GM23248 (cell line): ENCODE data around the gene AGAP1. TPM values are rescaled to one million over a fixed set of nuclear protein-coding genes. Genes with fewer than 3 reads are reported as not detected.
A peak's percentile ranks its signal among the peaks of the same experiment; 100 is the strongest.

Source experiments
- DNase-seq: peaks from one replicate; pipeline ENCODE4 v3.0.0-alpha.2; 2015
- H2AFZ ChIP-seq: fragments of 200-600 bp; sonication (generic); 2 replicates; pipeline ENCODE4 v1.6.1; 2016; ENCODE audit warnings: antibody characterized with exemption
- H3F3A ChIP-seq: fragments of 200-600 bp; sonication (generic); 2 replicates; pipeline ENCODE4 v1.6.1; 2016; ENCODE audit warnings: mild to moderate bottlenecking, antibody characterized with exemption, mixed run types; ENCODE audit not compliant: insufficient read depth
- H3K27ac ChIP-seq: fragments of 200-600 bp; sonication (generic); 2 replicates; pipeline ENCODE4 v1.5.1; 2016; ENCODE audit warnings: mild to moderate bottlenecking
- H3K27me3 ChIP-seq: fragments of 200-600 bp; sonication (generic); replicated peaks from 2 replicates; pipeline ENCODE4 v1.6.1; 2016; ENCODE audit warnings: mild to moderate bottlenecking; ENCODE audit not compliant: insufficient read depth
- H3K36me3 ChIP-seq: fragments of 200-600 bp; sonication (generic); 2 replicates; pipeline ENCODE4 v1.6.1; 2016; ENCODE audit warnings: low read depth, mild to moderate bottlenecking
- H3K4me1 ChIP-seq: fragments of 200-600 bp; sonication (generic); 2 replicates; pipeline ENCODE4 v1.6.1; 2016; ENCODE audit warnings: mild to moderate bottlenecking; ENCODE audit not compliant: insufficient read depth
- H3K4me2 ChIP-seq: fragments of 200-600 bp; sonication (generic); one replicate; pipeline ENCODE4 v1.6.1; 2016; ENCODE audit warnings: mild to moderate bottlenecking; ENCODE audit not compliant: unreplicated experiment
- H3K4me3 ChIP-seq: fragments of 200-600 bp; sonication (generic); 2 replicates; pipeline ENCODE4 v1.5.1; 2016; ENCODE audit warnings: mild to moderate bottlenecking
- H3K79me2 ChIP-seq: fragments of 200-600 bp; sonication (generic); 2 replicates; pipeline ENCODE4 v1.6.1; 2016; ENCODE audit warnings: mild to moderate bottlenecking; ENCODE audit not compliant: insufficient read depth
- H3K9ac ChIP-seq: fragments of 200-600 bp; sonication (generic); 2 replicates; pipeline ENCODE4 v1.6.1; 2016; ENCODE audit warnings: mild to moderate bottlenecking
- H3K9me2 ChIP-seq: fragments of 200-600 bp; sonication (generic); 2 replicates; pipeline ENCODE4 v1.6.1; 2016; ENCODE audit warnings: mixed run types, mild to moderate bottlenecking, moderate library complexity; ENCODE audit not compliant: insufficient read depth
- H3K9me3 ChIP-seq: fragments of 200-600 bp; sonication (generic); one replicate; pipeline ENCODE4 v1.6.1; 2017; ENCODE audit warnings: low read depth
- H4K20me1 ChIP-seq: fragments of 200-600 bp; sonication (generic); 2 replicates; pipeline ENCODE4 v1.6.0; 2016; ENCODE audit not compliant: insufficient read depth
- EZH2 ChIP-seq: fragments of 200-600 bp; sonication (generic); IDR thresholded peaks from 2 replicates; pipeline ENCODE4 v1.6.1; 2018; ENCODE audit warnings: antibody characterized with exemption, mild to moderate bottlenecking; ENCODE audit not compliant: insufficient read depth, poor library complexity, severe bottlenecking
- EZH2phosphoT487 ChIP-seq: fragments of 200-600 bp; sonication (generic); IDR thresholded peaks from 2 replicates; pipeline ENCODE4 v1.6.1; 2018; ENCODE audit warnings: antibody characterized with exemption, moderate library complexity, mild to moderate bottlenecking, low read depth; ENCODE audit not compliant: insufficient read depth
- WGBS, 2 experiments: methylation state at CpG; one replicate each; pipeline ENCODE4 v1.1.6; 2015 to 2017; ENCODE audit warnings: low lambda C conversion rate in 2 of 2, low coverage in 1 of 2; ENCODE audit errors: missing lambda C conversion rate in 2 of 2; 5-methylcytosine and 5-hydroxymethylcytosine counted together
- in situ Hi-C: fragments of 300-500 bp; cut with MboI; formaldehyde crosslinking; loops from 2 replicates; pipeline ENCODE4 v1.15.0; 2020
- polyA plus RNA-seq: library from polyadenylated mRNA; unstranded; fragments of >200 nt; fragmentation: Nextera tagmentation; extraction: Ambion mirVana; gene quantifications from 2 replicates; pipeline ENCODE4 v1.2.1, GENCODE V29; 2016
- total RNA-seq: library from RNA; depleted of rRNA; stranded (reverse); fragments of >200 nt; shearing (Covaris generic); gene quantifications from 2 replicates; pipeline ENCODE4 v1.2.3, GENCODE V29; 2014

The AGAP1 gene
- total and polyA plus RNA-seq, 2 experiments from 2014 or later = 2.2 to 9.9 TPM

DNA sequence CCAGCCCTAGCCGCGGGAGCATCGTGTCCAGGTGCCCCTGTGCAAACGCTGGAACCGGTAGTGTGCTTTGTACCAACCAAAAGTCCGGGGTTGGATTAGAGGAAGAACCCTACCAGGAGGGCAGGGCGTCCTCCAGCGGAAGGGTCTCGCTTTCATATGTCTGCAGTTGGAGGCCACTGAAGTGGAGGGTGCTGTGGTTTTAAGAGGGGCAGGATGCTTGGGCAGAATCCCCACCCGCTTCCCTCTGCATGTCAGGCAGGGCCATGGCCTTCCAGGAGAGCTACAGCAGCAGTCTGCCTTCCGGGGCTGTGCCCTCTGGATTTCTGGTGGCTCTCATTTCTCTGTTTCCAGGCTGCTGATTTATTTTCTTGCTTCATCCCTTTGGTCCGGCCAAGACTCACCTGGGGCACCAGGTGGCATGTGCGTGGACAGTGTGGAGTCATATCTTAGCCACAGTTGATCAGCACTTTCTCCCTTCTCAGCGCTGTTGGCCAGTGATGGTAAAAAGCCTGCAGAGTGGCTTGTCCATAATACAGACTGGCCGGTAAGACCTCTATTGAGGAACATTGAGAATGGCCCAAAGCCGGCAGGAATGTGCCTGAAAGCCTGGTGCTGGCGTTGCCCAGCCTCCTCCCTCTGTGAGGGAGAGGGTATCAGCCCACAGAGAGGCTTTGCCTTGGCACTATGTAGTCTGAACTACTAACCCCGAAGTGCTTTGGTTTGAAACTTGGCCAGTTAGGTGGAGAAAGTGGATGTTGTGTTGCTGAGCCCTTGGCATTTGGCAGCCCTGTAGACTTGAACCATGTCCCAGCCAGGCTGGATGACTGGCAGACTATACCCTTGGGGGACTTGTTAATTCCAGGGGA lies 1.8 kb downstream of the AGAP1 start:
- H3K4me1 ChIP-seq = peaks cover 18% of the 10 kb centered on the region
- H3K9ac ChIP-seq = peak overlapping the region; percentile 72

DNA sequence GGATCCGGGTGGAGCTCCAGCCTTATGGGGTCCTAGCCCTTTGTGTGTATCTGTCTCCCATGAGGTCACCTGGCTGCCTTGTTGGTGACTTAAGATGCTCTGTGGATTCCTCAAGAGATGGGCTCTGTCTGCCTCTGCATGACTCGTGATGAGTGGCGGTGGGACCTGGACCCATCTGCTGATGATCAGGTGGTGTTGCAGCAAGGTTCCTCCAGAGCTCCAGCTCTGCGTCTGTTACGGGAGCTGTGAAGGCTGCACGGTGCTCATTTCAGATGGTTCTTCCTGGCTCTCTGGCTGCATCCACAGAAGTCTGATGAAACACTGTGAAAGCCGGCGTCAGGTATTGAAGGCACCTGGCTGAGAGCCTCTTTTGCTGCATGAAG lies 2.4 kb downstream of the AGAP1 start:
- peak overlapping the region; percentile 80 for H3K4me3 ChIP-seq
- H3K79me2 ChIP-seq = peaks cover 67% of the 10 kb centered on the region
- H3K4me2 ChIP-seq = peak overlapping the region; percentile 84
- DNase-seq = peak; percentile 71
- peaks cover 10% of the 10 kb centered on the region for H3F3A ChIP-seq
- H3K36me3 ChIP-seq = no peaks in the 10 kb centered on the region
- H4K20me1 ChIP-seq = 0 out of 2 replicates have a peak, but pooled peaks cover 9% of the 10 kb centered on the region
- H3K4me1 ChIP-seq = peaks cover 24% of the 10 kb centered on the region
- H3K27ac ChIP-seq = no peak overlapping the region
- H3K27me3 ChIP-seq = no peaks in the 10 kb centered on the region
- H2AFZ ChIP-seq = no peak overlapping the region
- H3K9ac ChIP-seq = no peak overlapping the region
- no peaks in the 10 kb centered on the region for H3K9me2 ChIP-seq
- in situ Hi-C loops = no loop called here
- H3K9me3 ChIP-seq = no peaks in the 10 kb centered on the region
- WGBS, 2 experiments = 78 to 89% methylated on average over 8 of the region's 8 CpGs
- TF ChIP-seq EZH2phosphoT487 (no peak), EZH2 (no peak)

More for the DNA sequence above, 1.8 kb downstream of the AGAP1 start:
- H3K36me3 ChIP-seq = no peaks in the 10 kb centered on the region
- H3K79me2 ChIP-seq = peaks cover 60% of the 10 kb centered on the region
- H2AFZ ChIP-seq = peak overlapping the region; percentile 81
- TF ChIP-seq EZH2 (no peak), EZH2phosphoT487 (no peak)
- 0 out of 2 replicates have a peak, but pooled peaks cover 4% of the 10 kb centered on the region for H4K20me1 ChIP-seq
- H3K4me3 ChIP-seq = peak overlapping the region; percentile 80
- no peak overlapping the region for H3K27ac ChIP-seq
- H3K27me3 ChIP-seq = no peaks in the 10 kb centered on the region
- peak; percentile 34 for DNase-seq
- peak overlapping the region; percentile 84 for H3K4me2 ChIP-seq
- no peaks in the 10 kb centered on the region for H3K9me2 ChIP-seq
- peaks cover 5% of the 10 kb centered on the region; the same call in 1 of the 2 replicates for H3F3A ChIP-seq
- 28 to 29% methylated on average over 18 of the region's 18 CpGs for WGBS, 2 experiments
- H3K9me3 ChIP-seq = no peaks in the 10 kb centered on the region
- in situ Hi-C loops = no loop called here

DNA sequence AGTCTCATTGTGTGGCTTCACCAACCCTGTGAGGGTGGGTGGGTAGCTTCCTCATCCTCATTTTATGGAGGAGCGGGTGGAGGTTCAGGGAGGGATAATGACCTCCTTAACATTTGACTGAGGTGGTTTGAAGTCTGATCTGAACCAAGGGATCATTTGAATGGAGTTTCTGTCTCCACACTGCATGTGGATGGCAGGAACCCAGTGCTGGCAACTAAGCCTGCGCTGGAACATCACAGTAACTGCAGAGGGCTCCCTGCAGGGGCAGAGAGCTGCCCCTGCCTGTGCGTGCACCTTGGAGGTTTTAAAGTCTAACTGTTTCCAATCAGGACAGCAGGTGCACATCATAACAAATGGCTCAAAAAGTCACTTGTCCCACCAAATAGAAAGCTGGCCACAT lies 3.3 kb downstream of the AGAP1 start:
- H3K4me2 ChIP-seq = no peak overlapping the region
- no peaks in the 10 kb centered on the region for H3K9me2 ChIP-seq
- no peaks in the 10 kb centered on the region for H3K36me3 ChIP-seq
- H3K27me3 ChIP-seq = no peaks in the 10 kb centered on the region
- H3K9ac ChIP-seq = no peak overlapping the region
- H3K27ac ChIP-seq = no peak overlapping the region
- 79 to 84% methylated on average over 3 of the region's 3 CpGs for WGBS, 2 experiments
- no peak overlapping the region for H2AFZ ChIP-seq
- in situ Hi-C loops = no loop called here
- no peak overlapping the region for H3K4me3 ChIP-seq
- H3K79me2 ChIP-seq = peaks cover 75% of the 10 kb centered on the region
- no peak for DNase-seq
- 0 out of 2 replicates have a peak, but pooled peaks cover 16% of the 10 kb centered on the region for H4K20me1 ChIP-seq
- H3F3A ChIP-seq = peaks cover 10% of the 10 kb centered on the region
- TF ChIP-seq EZH2 (no peak), EZH2phosphoT487 (no peak)
- H3K4me1 ChIP-seq = peaks cover 30% of the 10 kb centered on the region
- no peaks in the 10 kb centered on the region for H3K9me3 ChIP-seq

DNA sequence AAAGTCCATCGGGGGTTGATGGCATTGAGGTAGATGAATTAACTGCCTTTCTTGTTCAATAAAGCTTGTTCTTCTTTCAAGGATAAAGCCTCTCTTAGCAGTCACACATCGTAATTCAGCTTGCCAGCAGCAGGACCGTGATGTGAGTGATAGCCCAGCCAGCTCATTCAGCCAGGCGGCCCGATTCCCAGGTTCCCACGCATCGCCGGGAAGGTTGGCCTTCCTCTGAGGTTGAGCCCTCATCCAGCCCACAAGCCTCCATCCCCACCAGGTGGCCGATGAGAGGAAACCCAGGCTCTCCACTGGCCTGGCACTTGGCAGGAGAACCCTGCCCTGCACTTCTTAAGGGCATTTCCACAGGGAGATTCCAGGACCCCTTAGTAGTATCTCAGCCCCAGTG lies 4.7 kb downstream of the AGAP1 start:
- H4K20me1 ChIP-seq = 0 out of 2 replicates have a peak, but pooled peaks cover 16% of the 10 kb centered on the region

More for the DNA sequence above, 4.7 kb downstream of the AGAP1 start:
- no peaks in the 10 kb centered on the region for H3K9me3 ChIP-seq
- WGBS, 2 experiments = 82 to 85% methylated on average over 9 of the region's 9 CpGs
- H3F3A ChIP-seq = peaks cover 10% of the 10 kb centered on the region
- no peak overlapping the region for H3K27ac ChIP-seq
- no peak overlapping the region for H3K9ac ChIP-seq
- TF ChIP-seq EZH2phosphoT487 (no peak), EZH2 (no peak)
- no peak overlapping the region for H3K4me2 ChIP-seq
- in situ Hi-C loops = no loop called here
- H2AFZ ChIP-seq = no peak overlapping the region
- no peak for DNase-seq
- no peaks in the 10 kb centered on the region for H3K27me3 ChIP-seq
- H3K4me3 ChIP-seq = no peak overlapping the region
- no peaks in the 10 kb centered on the region for H3K9me2 ChIP-seq
- H3K36me3 ChIP-seq = no peaks in the 10 kb centered on the region
- peaks cover 26% of the 10 kb centered on the region for H3K4me1 ChIP-seq
- H3K79me2 ChIP-seq = peaks cover 90% of the 10 kb centered on the region
